PC-9 (cell line): Measurements from ENCODE around the gene VEZT.

Source experiments
- CTCF ChIP-seq: fragments of 200-600 bp; sonication (generic); conservative IDR thresholded peaks from 2 replicates; pipeline ENCODE4 v1.6.1; 2017; ENCODE audit warnings: mixed run types, antibody characterized with exemption, mild to moderate bottlenecking, moderate library complexity
- EZH2 ChIP-seq: fragments of 200-600 bp; sonication (generic); IDR thresholded peaks from 2 replicates; pipeline ENCODE4 v1.8.0; 2017; ENCODE audit warnings: antibody characterized with exemption, low read depth

GRCh38 chr12:95271465-95271864 is 53.9 kb downstream of the VEZT start:
- TF ChIP-seq CTCF = no peak
- no peak for TF ChIP-seq EZH2
